ENCODE results near the gene CARM1.

DNA sequence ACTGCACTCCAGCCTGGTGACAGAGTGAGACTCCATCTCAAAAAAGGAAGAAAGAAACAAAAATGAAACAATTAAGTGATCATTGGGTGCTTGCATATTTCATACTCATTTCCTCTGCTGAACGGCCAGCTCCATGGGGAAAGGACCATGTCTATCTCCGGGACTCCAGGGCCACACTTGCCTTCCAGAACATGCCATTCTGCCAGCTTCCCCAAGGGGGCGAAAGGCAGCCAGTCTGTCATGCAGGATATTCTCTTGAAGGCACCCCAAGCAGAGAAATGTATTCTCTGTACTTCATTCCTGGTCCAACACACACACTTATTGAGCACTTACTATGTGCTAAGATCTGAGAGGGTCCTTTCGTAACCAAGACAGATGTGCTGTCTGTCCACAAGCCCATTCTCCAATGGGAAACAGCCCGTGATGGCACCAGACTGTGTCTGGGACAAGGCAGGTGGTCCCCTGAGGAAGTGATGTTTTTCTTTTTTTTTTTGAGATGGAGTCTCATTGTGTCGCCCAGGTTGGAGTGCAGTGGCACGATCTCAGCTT, 10.2 kb upstream of the CARM1 start:
- TF ChIP-seq EZH2 (IDR thresholded peaks at IDR 0.05; ENCODE audit: low read depth, unreplicated experiment), result no peak
- TF ChIP-seq POLR2AphosphoS5 (IDR thresholded peaks at IDR 0.05; ENCODE audit: low read depth), result no peak
- TF ChIP-seq, protein P1, sequence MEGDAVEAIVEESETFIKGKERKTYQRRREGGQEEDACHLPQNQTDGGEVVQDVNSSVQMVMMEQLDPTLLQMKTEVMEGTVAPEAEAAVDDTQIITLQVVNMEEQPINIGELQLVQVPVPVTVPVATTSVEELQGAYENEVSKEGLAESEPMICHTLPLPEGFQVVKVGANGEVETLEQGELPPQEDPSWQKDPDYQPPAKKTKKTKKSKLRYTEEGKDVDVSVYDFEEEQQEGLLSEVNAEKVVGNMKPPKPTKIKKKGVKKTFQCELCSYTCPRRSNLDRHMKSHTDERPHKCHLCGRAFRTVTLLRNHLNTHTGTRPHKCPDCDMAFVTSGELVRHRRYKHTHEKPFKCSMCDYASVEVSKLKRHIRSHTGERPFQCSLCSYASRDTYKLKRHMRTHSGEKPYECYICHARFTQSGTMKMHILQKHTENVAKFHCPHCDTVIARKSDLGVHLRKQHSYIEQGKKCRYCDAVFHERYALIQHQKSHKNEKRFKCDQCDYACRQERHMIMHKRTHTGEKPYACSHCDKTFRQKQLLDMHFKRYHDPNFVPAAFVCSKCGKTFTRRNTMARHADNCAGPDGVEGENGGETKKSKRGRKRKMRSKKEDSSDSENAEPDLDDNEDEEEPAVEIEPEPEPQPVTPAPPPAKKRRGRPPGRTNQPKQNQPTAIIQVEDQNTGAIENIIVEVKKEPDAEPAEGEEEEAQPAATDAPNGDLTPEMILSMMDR (conservative IDR thresholded peaks at IDR 0.05; ENCODE audit: low read depth in 2 of 2), result peak; percentile 73 to 77
